Measurements from ENCODE around the gene PDE7B.

PDE7B gene

DNA sequence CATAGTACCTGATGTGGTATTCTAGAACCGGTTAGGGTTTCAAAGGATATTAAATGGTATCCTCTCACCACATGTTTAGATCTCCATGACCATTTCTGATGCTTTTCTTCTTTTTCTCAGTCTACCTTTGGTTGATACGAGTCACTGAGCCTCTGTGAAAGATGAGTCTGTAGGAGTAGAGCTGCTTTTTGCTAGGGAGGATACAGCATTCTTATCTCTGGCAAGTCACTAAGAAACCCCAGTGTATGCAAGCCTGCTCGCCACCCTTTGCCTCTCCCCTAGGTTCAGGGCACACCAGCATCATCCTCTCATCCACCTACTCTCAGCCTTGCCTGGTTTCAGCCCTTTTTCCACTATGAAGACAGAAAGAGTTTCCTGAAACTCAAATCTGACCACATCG is 308.7 kb downstream of the PDE7B start:
- Histone ChIP-seq H3K27me3 (ENCODE audit: control insufficient read depth, insufficient read depth, low read length) (no peaks in the 10 kb centered on the region), H3K9ac (ENCODE audit: low read depth, low read length) (no peak overlapping the region), H3K4me2 (ENCODE audit: low read length) (no peak overlapping the region), H3K9me3 (replicated peaks; ENCODE audit: low read length) (no peaks in the 10 kb centered on the region), H3K4me3 (ENCODE audit: low read length) (no peak overlapping the region), H3K36me3 (ENCODE audit: insufficient read depth, low read length) (peaks cover 4% of the 10 kb centered on the region), H3K4me1 (ENCODE audit: control insufficient read depth, insufficient read depth, low read length) (no peaks in the 10 kb centered on the region)

DNA sequence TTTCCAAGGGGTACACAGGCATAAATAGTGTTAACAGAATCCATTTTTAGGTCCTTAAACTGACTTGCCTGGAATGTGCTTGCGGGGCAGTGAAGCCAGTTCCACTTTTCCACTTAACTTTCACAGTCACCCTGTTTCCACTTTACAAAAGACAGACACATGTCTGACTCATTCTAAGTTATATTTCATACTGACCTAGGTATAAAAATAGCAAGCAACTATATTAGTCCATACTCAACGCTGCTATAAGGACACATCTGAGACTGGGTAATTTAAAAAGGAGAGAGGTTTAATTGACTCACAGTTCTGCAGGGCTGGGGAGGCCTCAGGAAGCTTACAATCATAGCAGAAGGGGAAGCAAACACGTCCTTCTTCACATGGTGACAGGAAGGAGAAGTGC is 310.4 kb downstream of the PDE7B start:
- Histone ChIP-seq H3K4me3 (ENCODE audit: low read length) (no peak overlapping the region), H3K9ac (ENCODE audit: low read depth, low read length) (no peak overlapping the region), H3K27me3 (ENCODE audit: control insufficient read depth, insufficient read depth, low read length) (no peaks in the 10 kb centered on the region), H3K4me1 (ENCODE audit: control insufficient read depth, insufficient read depth, low read length) (no peaks in the 10 kb centered on the region), H3K9me3 (replicated peaks; ENCODE audit: low read length) (no peaks in the 10 kb centered on the region), H3K36me3 (ENCODE audit: insufficient read depth, low read length) (peaks cover 4% of the 10 kb centered on the region), H3K4me2 (ENCODE audit: low read length) (no peak overlapping the region)

- H3K36me3 ChIP-seq (ENCODE audit: insufficient read depth, low read length): no peaks in the 10 kb centered on the region
- H3K4me3 ChIP-seq (ENCODE audit: low read length): no peak overlapping the region
- H3K4me1 ChIP-seq (ENCODE audit: control insufficient read depth, insufficient read depth, low read length): no peaks in the 10 kb centered on the region
- no peak overlapping the region for H3K4me2 ChIP-seq (ENCODE audit: low read length)
- H3K9me3 ChIP-seq (replicated peaks; ENCODE audit: low read length): no peaks in the 10 kb centered on the region
- no peak overlapping the region for H3K9ac ChIP-seq (ENCODE audit: low read depth, low read length)
- no peaks in the 10 kb centered on the region for H3K27me3 ChIP-seq (ENCODE audit: control insufficient read depth, insufficient read depth, low read length)
These were observed 311.8 kb downstream of the PDE7B start for GRCh38 chr6:136163260-136163659.

GRCh38 chr6:136166815-136167214 is 315.3 kb downstream of the PDE7B start:
- Histone ChIP-seq H3K27me3 (ENCODE audit: control insufficient read depth, insufficient read depth, low read length) (no peaks in the 10 kb centered on the region), H3K9ac (ENCODE audit: low read depth, low read length) (no peak overlapping the region), H3K4me1 (ENCODE audit: control insufficient read depth, insufficient read depth, low read length) (no peaks in the 10 kb centered on the region), H3K36me3 (ENCODE audit: insufficient read depth, low read length) (no peaks in the 10 kb centered on the region), H3K9me3 (replicated peaks; ENCODE audit: low read length) (no peaks in the 10 kb centered on the region), H3K4me3 (ENCODE audit: low read length) (no peak overlapping the region), H3K4me2 (ENCODE audit: low read length) (no peak overlapping the region)

DNA sequence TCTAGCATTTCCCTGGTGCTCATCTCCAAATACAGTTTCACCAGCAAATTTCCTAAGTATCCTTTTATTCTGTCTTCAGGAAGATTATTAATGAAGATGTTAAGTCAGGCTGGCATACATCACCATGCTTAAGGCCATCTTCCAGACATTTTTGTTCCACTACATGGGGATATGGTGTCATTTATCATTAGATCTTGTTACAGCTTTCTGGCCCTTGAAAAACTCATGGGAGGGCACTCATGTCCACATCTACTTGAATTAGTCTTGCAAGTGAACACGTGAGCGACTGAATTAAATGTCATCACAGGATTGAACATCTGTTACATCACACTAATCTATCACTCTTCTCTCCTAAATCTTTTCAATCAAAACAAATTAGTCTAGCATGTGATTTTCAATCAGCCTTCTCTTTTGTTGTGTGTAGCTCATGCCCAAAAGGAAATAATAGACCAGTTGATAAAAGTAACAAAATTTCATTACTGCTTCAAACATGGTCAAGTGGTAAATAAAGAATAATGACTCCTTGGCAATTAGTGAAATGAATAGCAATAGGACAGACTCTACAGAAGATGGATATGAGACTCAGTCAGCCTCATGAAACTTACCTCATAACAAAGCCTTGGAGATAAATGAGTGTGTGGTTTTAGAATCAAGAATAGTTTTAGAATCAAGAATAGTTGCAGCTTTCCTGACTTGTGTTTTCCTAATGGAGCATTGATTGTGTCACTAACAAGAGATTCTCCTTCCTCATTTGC is 318.1 kb downstream of the PDE7B start:
- Histone ChIP-seq H3K9ac (ENCODE audit: low read depth, low read length) (no peak overlapping the region), H3K4me3 (ENCODE audit: low read length) (no peak overlapping the region), H3K4me1 (ENCODE audit: control insufficient read depth, insufficient read depth, low read length) (no peaks in the 10 kb centered on the region), H3K36me3 (ENCODE audit: insufficient read depth, low read length) (no peaks in the 10 kb centered on the region), H3K9me3 (replicated peaks; ENCODE audit: low read length) (no peaks in the 10 kb centered on the region), H3K4me2 (ENCODE audit: low read length) (no peak overlapping the region), H3K27me3 (ENCODE audit: control insufficient read depth, insufficient read depth, low read length) (no peaks in the 10 kb centered on the region)

DNA sequence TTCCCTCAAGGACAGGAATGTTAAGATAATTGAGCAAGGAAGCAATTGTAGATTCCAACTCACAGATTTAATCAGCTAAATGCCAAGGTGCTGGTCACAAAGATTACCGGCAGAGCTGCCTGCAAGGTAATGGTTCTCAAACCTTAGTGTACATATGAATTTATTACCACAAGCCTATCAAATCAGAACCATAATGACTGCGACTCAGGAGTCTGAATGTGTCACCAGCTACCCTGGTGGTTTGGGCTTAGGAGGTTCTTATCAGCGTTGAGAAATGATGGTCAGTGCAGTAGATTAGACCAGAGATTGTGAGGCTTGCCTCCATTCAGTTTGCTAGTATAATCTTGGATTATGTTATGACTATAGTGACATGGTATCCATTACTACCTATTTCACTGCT is 319.7 kb downstream of the PDE7B start:
- Histone ChIP-seq H3K9me3 (replicated peaks; ENCODE audit: low read length) (no peaks in the 10 kb centered on the region), H3K27me3 (ENCODE audit: control insufficient read depth, insufficient read depth, low read length) (no peaks in the 10 kb centered on the region), H3K36me3 (ENCODE audit: insufficient read depth, low read length) (no peaks in the 10 kb centered on the region), H3K4me1 (ENCODE audit: control insufficient read depth, insufficient read depth, low read length) (no peaks in the 10 kb centered on the region), H3K4me2 (ENCODE audit: low read length) (no peak overlapping the region), H3K9ac (ENCODE audit: low read depth, low read length) (no peak overlapping the region), H3K4me3 (ENCODE audit: low read length) (no peak overlapping the region)

GRCh38 chr6:136173519-136174507 is 322.3 kb downstream of the PDE7B start:
- H3K9ac ChIP-seq (ENCODE audit: low read depth, low read length): no peak overlapping the region
- H3K4me1 ChIP-seq (ENCODE audit: control insufficient read depth, insufficient read depth, low read length): no peaks in the 10 kb centered on the region
- no peaks in the 10 kb centered on the region for H3K27me3 ChIP-seq (ENCODE audit: control insufficient read depth, insufficient read depth, low read length)
- no peak overlapping the region for H3K4me3 ChIP-seq (ENCODE audit: low read length)
- H3K36me3 ChIP-seq (ENCODE audit: insufficient read depth, low read length): no peaks in the 10 kb centered on the region
- H3K9me3 ChIP-seq (replicated peaks; ENCODE audit: low read length): no peaks in the 10 kb centered on the region
- peak overlapping the region; percentile 12 for H3K4me2 ChIP-seq (ENCODE audit: low read length)

- no peak overlapping the region for H3K4me2 ChIP-seq (ENCODE audit: low read length)
These were observed 323.0 kb downstream of the PDE7B start for GRCh38 chr6:136174510-136174909.

GRCh38 chr6:136175873-136176272 is 324.4 kb downstream of the PDE7B start:
- Histone ChIP-seq H3K27me3 (ENCODE audit: control insufficient read depth, insufficient read depth, low read length) (no peaks in the 10 kb centered on the region), H3K9ac (ENCODE audit: low read depth, low read length) (no peak overlapping the region), H3K4me1 (ENCODE audit: control insufficient read depth, insufficient read depth, low read length) (peaks cover 3% of the 10 kb centered on the region), H3K4me3 (ENCODE audit: low read length) (no peak overlapping the region), H3K9me3 (replicated peaks; ENCODE audit: low read length) (no peaks in the 10 kb centered on the region), H3K36me3 (ENCODE audit: insufficient read depth, low read length) (no peaks in the 10 kb centered on the region), H3K4me2 (ENCODE audit: low read length) (no peak overlapping the region)

More at GRCh38 chr6:136174510-136174909, 323.0 kb downstream of the PDE7B start:
- Histone ChIP-seq H3K36me3 (ENCODE audit: insufficient read depth, low read length) (no peaks in the 10 kb centered on the region), H3K4me1 (ENCODE audit: control insufficient read depth, insufficient read depth, low read length) (no peaks in the 10 kb centered on the region), H3K27me3 (ENCODE audit: control insufficient read depth, insufficient read depth, low read length) (no peaks in the 10 kb centered on the region), H3K4me3 (ENCODE audit: low read length) (no peak overlapping the region), H3K9ac (ENCODE audit: low read depth, low read length) (no peak overlapping the region), H3K9me3 (replicated peaks; ENCODE audit: low read length) (no peaks in the 10 kb centered on the region)

- Histone ChIP-seq H3K4me2 (ENCODE audit: low read length) (no peak overlapping the region), H3K4me1 (ENCODE audit: control insufficient read depth, insufficient read depth, low read length) (peaks cover 5% of the 10 kb centered on the region), H3K9ac (ENCODE audit: low read depth, low read length) (no peak overlapping the region), H3K4me3 (ENCODE audit: low read length) (no peak overlapping the region), H3K27me3 (ENCODE audit: control insufficient read depth, insufficient read depth, low read length) (no peaks in the 10 kb centered on the region), H3K36me3 (ENCODE audit: insufficient read depth, low read length) (no peaks in the 10 kb centered on the region), H3K9me3 (replicated peaks; ENCODE audit: low read length) (no peaks in the 10 kb centered on the region)
These were observed 327.2 kb downstream of the PDE7B start for GRCh38 chr6:136178749-136179148.

DNA sequence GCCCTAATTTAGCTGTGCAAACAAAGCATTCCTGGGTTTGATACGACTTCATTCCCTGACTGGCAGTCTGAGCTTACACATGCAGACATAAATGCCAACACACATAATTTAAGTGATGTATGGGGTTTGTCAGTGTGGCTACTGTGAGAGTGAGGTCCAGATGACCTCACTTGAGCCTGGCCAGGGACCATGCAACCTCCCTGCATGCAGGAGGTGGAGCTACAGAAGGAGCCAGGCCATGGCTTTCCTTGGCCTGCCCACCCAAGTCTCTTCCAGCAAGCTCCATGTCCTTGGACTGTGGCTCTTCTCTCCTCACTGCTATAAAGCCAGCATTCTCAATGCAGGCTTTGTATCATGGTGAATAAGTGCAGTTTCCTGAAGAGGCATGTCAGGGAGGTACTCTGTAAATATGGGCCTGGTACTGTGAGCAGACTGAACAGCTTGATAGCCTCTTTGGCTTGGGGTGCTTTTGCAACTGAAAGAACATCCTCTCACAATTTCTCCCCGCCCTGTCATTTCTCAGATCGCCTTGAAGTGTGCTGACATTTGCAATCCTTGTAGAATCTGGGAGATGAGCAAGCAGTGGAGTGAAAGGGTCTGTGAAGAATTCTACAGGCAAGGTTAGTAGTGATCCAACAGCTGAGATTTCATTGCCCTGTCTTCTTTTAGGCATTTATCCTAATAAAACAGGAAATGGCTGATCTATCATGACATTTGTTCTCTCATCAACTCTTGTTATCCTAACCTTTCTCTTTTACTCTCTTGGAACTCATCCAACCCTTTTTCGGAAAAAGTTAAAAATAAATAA is 329.4 kb downstream of the PDE7B start:
- no peak overlapping the region for H3K9ac ChIP-seq (ENCODE audit: low read depth, low read length)
- peaks cover 5% of the 10 kb centered on the region for H3K4me1 ChIP-seq (ENCODE audit: control insufficient read depth, insufficient read depth, low read length)
- no peaks in the 10 kb centered on the region for H3K9me3 ChIP-seq (replicated peaks; ENCODE audit: low read length)
- no peaks in the 10 kb centered on the region for H3K27me3 ChIP-seq (ENCODE audit: control insufficient read depth, insufficient read depth, low read length)
- no peaks in the 10 kb centered on the region for H3K36me3 ChIP-seq (ENCODE audit: insufficient read depth, low read length)
- H3K4me3 ChIP-seq (ENCODE audit: low read length): no peak overlapping the region
- no peak overlapping the region for H3K4me2 ChIP-seq (ENCODE audit: low read length)
